GM12878 (cell line): Measurements from ENCODE around the gene GPR173. TPM values are rescaled to one million over a fixed set of nuclear protein-coding genes. Genes with fewer than 3 reads are reported as not detected.

ENCODE experiments used
- CBFB ChIP-seq: IDR thresholded peaks from 2 replicates; pipeline ENCODE4 v1.6.1; 2016; ENCODE audit warnings: antibody characterized with exemption, low read depth
- EGR1 ChIP-seq, 2 experiments: IDR thresholded peaks; 1 replicate in 1 of 2; 2 replicates in 1 of 2; pipeline ENCODE4 v1.6.1; 2011 to 2012; ENCODE audit warnings: low read depth in 2 of 2, low read length in 2 of 2, borderline replicate concordance in 1 of 2, mild to moderate bottlenecking in 1 of 2, moderate library complexity in 1 of 2
- EZH2 ChIP-seq: IDR thresholded peaks from 2 replicates; pipeline ENCODE4 v1.6.1; 2012; ENCODE audit warnings: low read depth, mild to moderate bottlenecking, control low read depth, inconsistent platforms, low read length, borderline replicate concordance; ENCODE audit not compliant: control insufficient read depth
- MAX ChIP-seq: IDR thresholded peaks from 2 replicates; pipeline ENCODE4 v1.6.1; 2012; ENCODE audit warnings: low read depth, low read length, improper control_type of control experiment
- MLLT1 ChIP-seq: fragments of 450-650 bp; IDR thresholded peaks from 2 replicates; pipeline ENCODE4 v1.6.1; 2016; ENCODE audit warnings: mild to moderate bottlenecking
- PBX3 ChIP-seq: IDR thresholded peaks from 2 replicates; pipeline ENCODE4 v1.6.1; 2011; ENCODE audit warnings: mild to moderate bottlenecking, low read depth, low read length, moderate library complexity; ENCODE audit not compliant: insufficient replicate concordance
- RAD21 ChIP-seq: IDR thresholded peaks from 2 replicates; pipeline ENCODE4 v1.6.1; 2011; ENCODE audit warnings: mild to moderate bottlenecking, low read depth, low read length, moderate library complexity; ENCODE audit not compliant: insufficient read depth
- SRF ChIP-seq, 2 experiments: IDR thresholded peaks; 2 replicates each; pipeline ENCODE4 v1.6.1; 2011; ENCODE audit warnings: low read depth in 2 of 2, low read length in 2 of 2, mild to moderate bottlenecking in 1 of 2, moderate library complexity in 1 of 2
- ZNF592 ChIP-seq: fragments of 450-650 bp; IDR thresholded peaks from 2 replicates; pipeline ENCODE4 v1.6.1; 2017; ENCODE audit warnings: mild to moderate bottlenecking, moderate library complexity
- ZNF687 ChIP-seq: fragments of 450-650 bp; IDR thresholded peaks from 2 replicates; pipeline ENCODE4 v1.6.1; 2017; ENCODE audit warnings: mild to moderate bottlenecking, moderate library complexity
- polyA plus RNA-seq, 11 experiments: library from polyadenylated mRNA; depleted of rRNA in 4 of 11; unstranded in 6 of 11; stranded (reverse) in 5 of 11; fragments of >200 nt; fragmentation: Nextera tagmentation in 4 of 11; fragmentation: Illumina TruSeq in 1 of 11; extraction: Ambion mirVana in 4 of 11; extraction: Trizol in 1 of 11; gene quantifications; 1 replicate in 1 of 11; 2 replicates in 10 of 11; pipeline versions ENCODE4 v1.2.1 to v1.2.3, GENCODE V29; 2011 to 2016; ENCODE audit warnings: inconsistent platforms in 2 of 11, missing spikeins in 2 of 11, low read depth in 1 of 11
- total RNA-seq, 4 experiments: library from RNA; depleted of rRNA in 3 of 4; stranded (reverse); fragments of >200 nt in 3 of 4; fragmentation: Illumina TruSeq in 1 of 4; extraction: Trizol in 1 of 4; gene quantifications; 2 replicates each; pipeline versions ENCODE4 v1.2.1 to v1.2.3, GENCODE V29; 2013 to 2021

GPR173 gene
- total and polyA plus RNA-seq, 10 of the 15 experiments (the other 5 are each of a cell fraction or from before 2014, with no cell fraction given) = 0.04 to 0.24 (median 0.12) TPM; not detected in 4

- TF ChIP-seq ZNF687 = no peak
- no peak for TF ChIP-seq CBFB
- no peak for TF ChIP-seq PBX3
- no peak for TF ChIP-seq RAD21
- no peak for TF ChIP-seq MAX
- TF ChIP-seq EGR1 (IDR thresholded peaks at IDR 0.05; ENCODE audit: borderline replicate concordance in 1 of 2, low read depth in 2 of 2, low read length in 2 of 2) = no peak
- no peak for TF ChIP-seq MLLT1
- TF ChIP-seq ZNF592 = no peak
- TF ChIP-seq EZH2 = no peak
- no peak for TF ChIP-seq SRF (IDR thresholded peaks at IDR 0.05; ENCODE audit: low read depth in 2 of 2, low read length in 2 of 2)
- TF ChIP-seq, all 136 proteins: peak for 0
Measured at GRCh38 chrX:53005327-53005726, 43.3 kb upstream of the GPR173 start (continued).
